GM20000 (cell line): ENCODE measurements around the gene ADH1B.

ENCODE experiments used
- DNase-seq: peaks from one replicate; pipeline ENCODE4 v3.0.0; 2012; ENCODE audit warnings: low spot score
- TF ChIP-seq, protein P1 (sequence below): IDR thresholded peaks from 2 replicates; pipeline ENCODE4 v1.5.1; 2012; ENCODE audit warnings: mild to moderate bottlenecking, control low read depth; ENCODE audit errors: extremely low read depth, missing control alignments

The ADH1B gene

DNA sequence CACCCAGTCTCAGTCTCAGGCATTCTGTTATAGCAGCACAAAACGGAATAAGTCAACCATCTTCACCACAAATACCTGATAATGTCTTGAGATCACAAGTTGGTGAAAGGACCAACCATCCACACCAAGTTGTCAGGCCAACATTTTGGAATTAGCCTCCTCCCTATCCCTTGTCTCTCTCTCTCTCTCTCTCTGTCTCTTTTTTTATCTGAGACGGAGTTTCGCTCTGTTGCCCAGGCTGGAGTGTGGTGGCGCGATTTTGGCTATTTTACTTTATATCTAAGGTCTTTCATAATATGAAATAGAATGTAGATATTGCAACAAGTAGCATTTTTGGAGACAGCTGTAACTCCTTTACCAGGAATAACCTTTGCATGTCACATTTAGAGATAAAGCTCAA is 46.2 kb downstream of the ADH1B start:
- DNase-seq: no peak
- TF ChIP-seq, protein P1, sequence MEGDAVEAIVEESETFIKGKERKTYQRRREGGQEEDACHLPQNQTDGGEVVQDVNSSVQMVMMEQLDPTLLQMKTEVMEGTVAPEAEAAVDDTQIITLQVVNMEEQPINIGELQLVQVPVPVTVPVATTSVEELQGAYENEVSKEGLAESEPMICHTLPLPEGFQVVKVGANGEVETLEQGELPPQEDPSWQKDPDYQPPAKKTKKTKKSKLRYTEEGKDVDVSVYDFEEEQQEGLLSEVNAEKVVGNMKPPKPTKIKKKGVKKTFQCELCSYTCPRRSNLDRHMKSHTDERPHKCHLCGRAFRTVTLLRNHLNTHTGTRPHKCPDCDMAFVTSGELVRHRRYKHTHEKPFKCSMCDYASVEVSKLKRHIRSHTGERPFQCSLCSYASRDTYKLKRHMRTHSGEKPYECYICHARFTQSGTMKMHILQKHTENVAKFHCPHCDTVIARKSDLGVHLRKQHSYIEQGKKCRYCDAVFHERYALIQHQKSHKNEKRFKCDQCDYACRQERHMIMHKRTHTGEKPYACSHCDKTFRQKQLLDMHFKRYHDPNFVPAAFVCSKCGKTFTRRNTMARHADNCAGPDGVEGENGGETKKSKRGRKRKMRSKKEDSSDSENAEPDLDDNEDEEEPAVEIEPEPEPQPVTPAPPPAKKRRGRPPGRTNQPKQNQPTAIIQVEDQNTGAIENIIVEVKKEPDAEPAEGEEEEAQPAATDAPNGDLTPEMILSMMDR: no peak

DNA sequence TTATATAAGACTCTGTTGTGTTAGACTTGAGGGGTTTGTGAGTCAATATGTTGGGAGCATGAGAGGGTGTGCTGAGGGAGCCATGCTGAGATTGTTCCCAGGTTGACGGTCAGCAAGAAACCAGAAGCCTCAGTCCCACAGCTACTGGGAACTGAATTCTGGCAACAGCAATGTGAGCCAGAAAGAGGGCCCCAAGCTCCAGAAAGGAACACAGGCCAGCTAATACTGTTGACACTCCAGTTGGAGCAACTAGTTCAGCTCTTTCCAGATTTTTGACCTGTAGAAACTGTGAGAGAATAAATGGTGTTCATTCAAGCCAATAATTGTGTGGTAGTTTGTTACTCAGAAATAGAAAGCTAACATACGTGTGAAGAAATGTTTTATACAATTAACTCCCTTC is 47.5 kb downstream of the ADH1B start:
- DNase-seq: no peak
- TF ChIP-seq, protein P1: no peak

DNA sequence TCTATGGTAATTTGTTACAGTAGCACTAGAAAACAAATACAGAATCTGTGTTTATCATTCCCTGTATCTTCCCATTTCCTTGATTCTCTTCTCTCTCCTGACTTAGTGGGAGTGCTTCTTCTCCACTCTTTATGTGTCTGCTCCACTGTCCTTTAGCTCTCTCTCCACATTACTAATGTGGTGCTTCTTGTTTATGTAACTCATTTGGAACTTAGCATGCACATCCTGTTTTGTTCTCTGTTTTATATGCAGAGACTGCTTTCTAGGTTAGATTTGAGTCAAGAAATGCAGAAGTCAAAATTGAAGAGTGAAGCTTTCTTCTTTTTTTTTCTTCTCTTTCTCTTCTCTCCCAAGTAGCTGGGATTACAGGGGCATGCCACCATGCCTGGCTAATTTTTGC is 56.3 kb downstream of the ADH1B start:
- DNase-seq: no peak
- TF ChIP-seq, protein P1: no peak
